ENCODE data around the gene TVP23C. TPM values are rescaled to one million over a fixed set of nuclear protein-coding genes. Genes with fewer than 3 reads are reported as not detected.

The TVP23C gene
- total and polyA plus RNA-seq, 5 experiments from 2014 or later: 1.2 to 22.2 (median 4.1) TPM

Other genes with a start within 250 kb of the TVP23C start
- not detected for gene TEKT3, start 221.9 kb downstream of the TVP23C start, total RNA-seq
- not detected for gene TEKT3, start 221.9 kb downstream of the TVP23C start, polyA plus RNA-seq
- 10 to 100 TPM in 1 of 2 experiments, 1 to 10 TPM in 1; 8.0 to 10.6 TPM for gene CDRT4, start 95.9 kb downstream of the TVP23C start, total RNA-seq
- 1 to 10 TPM in 2 of 3 donors, under 1 TPM in 1; 0.84 to 1.8 (median 1.5) TPM for gene CDRT4, start 95.9 kb downstream of the TVP23C start, polyA plus RNA-seq
- under 1 TPM; 0.62 to 0.77 TPM for gene FBXW10B, start 56.2 kb upstream of the TVP23C start, total RNA-seq
- gene FBXW10B, start 56.2 kb upstream of the TVP23C start, polyA plus RNA-seq: not detected
- gene TRIM16, start 120.8 kb upstream of the TVP23C start, total RNA-seq: 1 to 10 TPM; 6.8 to 8.6 TPM
- gene TRIM16, start 120.8 kb upstream of the TVP23C start, polyA plus RNA-seq: 1 to 10 TPM; 1.3 to 4.8 (median 2.6) TPM
- 10 to 100 TPM; 27.5 to 32.3 TPM for gene ZNF286A, start 136.3 kb upstream of the TVP23C start, total RNA-seq
- 10 to 100 TPM; 13.8 to 22.0 (median 16.8) TPM for gene ZNF286A, start 136.3 kb upstream of the TVP23C start, polyA plus RNA-seq
- 1 to 10 TPM in 1 of 2 experiments, not detected in 1; 1.0 TPM for gene TBC1D26, start 168.8 kb upstream of the TVP23C start, total RNA-seq
- not detected for gene TBC1D26, start 168.8 kb upstream of the TVP23C start, polyA plus RNA-seq